HG03558 (cell line): ENCODE measurements around the gene MYO16.

Source experiments
- ATAC-seq: cut with Tn5 transposase; IDR thresholded peaks from one replicate; pipeline ENCODE4 v1.9.1; 2021; ENCODE audit warnings: moderate number of reproducible peaks; ENCODE audit not compliant: unreplicated experiment; ENCODE audit errors: extremely low read depth

The MYO16 gene

DNA sequence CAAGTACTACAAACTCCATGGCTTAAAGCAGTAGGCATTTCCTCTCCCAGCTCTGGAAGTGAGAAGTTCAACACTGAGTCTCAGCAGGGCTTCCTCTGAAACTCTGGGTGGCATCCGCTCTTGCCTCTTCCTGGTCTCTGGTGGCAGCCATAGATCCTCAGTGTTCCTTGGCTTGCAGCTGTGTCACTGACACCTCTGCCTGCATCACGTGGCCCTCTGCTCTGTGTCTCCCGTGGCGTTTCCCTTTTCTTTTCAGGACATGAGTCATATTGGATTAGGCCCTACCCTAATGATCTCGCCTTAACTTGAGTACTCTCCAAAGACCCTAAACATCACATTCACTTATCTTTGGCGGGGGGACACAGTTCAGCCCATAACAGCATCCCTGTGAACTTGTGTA is 466.7 kb downstream of the MYO16 start:
- ATAC-seq, result no peak

DNA sequence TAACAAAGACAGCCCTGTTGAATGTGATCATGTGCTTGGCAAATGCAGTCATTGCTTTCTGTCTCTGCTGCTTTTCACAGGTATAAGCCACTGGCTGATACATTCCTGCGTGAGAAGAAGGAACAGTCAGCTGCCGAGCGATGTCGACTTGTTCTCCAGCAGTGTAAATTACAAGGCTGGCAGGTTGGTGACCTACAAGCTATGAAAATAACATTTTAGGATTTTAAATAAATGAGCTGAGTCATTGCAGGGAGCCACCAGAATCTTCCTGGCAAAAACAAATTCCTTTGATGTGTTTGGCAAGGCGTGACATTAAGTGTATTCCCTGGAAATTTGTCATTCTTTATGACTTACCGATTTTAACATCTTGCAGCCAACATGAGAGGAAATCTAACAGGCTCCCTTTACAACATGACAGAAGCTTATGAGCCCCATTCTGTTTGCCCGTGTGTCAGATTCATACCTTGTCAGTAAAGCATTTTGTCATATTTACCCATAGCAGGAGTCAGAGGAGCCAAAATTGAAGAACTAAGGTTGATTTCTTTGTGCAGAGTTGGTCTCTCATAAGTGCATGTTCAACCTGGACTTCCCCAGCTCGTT is 471.4 kb downstream of the MYO16 start:
- ATAC-seq, result no peak

DNA sequence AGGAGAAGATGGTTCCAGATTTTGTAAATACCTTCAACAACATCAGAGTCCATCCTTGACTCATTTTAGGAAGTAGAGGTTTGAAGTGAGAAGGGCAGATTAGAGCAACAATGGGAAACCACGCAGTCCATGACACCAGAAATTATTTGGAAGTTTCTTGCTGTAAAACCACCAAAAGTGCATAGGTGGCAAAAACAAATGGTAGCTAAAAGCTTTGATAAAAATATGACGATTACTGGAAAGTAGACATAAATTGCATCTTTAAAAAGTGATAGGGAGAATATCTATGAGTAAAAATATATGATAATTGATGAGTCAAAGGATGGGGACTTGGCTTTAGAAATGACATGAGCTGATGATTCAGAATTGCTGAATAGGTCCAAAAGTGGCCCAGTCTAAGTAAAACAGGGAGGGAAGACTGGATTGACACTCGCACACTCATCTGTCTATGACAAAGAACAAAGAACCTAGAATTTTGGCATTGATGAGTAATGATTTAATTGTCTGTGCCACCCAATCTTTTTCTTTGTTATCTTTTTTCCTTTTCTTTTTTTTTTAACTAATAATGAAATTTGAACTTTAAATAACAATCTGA is 472.2 kb downstream of the MYO16 start:
- ATAC-seq, result no peak

DNA sequence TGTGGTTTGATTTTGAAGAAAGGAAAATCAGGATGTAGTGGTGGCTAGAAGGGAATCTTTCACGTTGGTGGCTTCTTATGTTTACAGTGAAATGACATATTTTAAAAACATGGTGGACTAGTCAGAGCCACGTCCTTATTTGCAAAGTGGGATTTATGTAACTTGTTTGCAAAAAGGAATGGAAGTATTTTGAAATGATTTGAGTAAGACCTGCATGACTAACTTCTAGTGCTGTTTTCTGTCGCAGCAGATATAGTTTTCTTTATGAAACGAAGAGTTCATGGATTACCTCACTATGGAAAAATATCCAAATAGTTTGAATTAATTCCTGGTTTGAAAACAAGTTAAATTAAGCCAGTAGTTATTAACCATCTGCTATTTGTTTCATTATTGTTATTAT is 476.5 kb downstream of the MYO16 start:
- ATAC-seq, result no peak

DNA sequence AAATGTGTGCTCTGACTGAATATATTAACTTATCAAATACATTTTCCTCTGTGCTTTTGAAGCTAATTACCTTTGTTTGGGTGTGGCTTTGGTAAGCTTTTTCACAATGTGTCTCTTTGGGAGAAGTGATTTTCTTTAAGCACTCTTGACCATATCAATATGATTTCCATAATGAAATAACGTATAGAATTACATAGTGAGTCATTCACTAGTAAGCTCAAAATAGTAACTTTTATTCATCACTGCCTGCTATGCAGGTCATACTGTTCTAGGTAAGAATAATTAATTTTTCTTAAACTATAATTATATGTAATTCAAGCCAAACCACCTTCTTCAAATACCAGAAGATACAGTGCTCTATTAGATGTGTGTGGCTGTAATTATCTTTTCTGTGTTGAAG is 480.7 kb downstream of the MYO16 start:
- ATAC-seq, result no peak

DNA sequence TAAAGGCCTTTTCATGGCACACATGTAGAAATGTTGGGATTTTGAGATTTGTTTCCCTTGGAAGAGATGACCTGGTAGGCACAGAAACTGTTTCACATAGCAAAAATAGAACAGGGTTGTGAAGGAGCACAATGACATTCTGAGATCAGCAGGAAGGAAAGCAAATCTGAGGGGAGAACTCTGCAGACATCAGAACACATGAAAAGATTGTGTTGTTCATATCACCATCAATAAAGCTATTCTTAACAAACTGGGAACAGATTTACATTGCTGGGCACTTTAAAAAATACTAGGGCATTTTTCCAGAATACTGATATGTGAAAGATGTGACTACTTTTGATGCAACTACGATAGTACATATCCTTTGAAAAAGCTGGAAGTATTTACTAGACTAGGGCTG is 481.7 kb downstream of the MYO16 start:
- no peak for ATAC-seq

DNA sequence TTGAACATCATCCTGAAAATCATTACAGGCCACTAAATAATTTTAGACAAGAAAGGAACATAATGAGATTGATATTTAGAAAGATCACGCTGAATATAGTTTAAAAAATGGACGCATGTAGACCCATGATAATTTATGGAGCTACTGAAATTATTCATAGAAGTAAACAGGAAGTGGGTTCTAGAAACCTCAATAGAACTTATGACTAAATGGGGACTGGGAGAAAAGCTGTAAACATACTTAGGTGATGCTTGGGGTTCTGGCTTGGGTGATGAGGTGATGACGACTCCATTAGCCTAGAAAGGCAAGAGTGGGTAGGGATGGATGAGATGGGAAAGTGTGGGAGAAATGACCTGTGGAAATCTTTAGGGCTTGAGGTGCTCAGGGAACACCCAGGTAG is 484.0 kb downstream of the MYO16 start:
- peak; percentile 78 for ATAC-seq

DNA sequence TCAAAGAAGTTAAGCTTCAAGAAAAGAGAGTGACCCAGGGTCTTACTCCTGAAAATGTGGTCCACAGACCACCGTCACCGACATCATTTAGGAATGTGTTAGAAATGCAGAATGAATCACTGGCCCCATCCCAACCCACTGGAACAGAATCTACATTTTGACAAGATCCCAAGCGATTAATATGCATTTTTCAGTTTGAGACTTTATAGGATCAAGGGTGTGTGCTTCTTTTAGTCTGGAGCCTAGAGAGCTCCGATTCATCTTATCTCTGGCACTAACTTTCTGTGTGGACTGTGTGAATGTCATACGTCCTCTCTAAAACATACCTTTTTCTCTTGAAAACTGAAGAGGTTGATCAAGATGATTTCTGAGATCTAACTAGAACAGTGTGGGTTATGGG is 484.8 kb downstream of the MYO16 start:
- ATAC-seq, result no peak

DNA sequence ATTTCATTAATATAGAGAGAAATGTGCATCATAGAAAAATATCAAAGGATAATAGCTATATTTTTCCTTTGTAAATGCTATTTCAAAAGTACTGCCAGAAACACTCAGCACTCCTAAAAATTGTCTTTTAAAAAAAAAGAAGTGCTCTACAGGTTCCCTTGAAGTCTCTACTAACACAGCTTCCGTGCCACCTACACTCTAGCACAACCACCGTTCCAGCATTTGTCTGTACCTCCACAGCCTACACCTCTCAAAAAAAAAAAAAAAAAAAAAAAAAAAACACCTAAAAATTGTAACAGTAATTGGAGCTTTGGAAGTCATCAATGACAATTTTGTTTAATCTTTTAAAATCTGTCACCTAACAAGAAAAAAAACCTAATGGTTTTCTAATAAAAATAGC is 485.6 kb downstream of the MYO16 start:
- ATAC-seq, result no peak

DNA sequence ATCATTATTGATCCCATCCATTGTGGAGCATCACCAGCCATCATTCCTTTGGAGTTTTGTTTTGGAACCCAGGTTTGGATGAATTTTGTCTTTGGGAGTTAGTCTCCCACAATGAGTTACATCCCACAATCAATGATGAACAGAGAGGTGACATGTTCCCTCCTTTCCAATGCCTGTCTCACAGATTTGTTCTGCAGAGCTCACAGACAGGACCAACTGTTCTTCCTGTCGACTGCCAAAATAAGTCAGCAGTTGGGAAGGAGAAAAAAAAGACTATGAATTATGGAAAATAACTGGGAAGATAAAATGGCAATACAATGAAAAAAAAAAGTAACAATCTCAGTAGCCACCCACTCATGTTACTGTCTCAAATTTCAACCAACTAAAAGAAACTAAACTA is 489.1 kb downstream of the MYO16 start:
- no peak for ATAC-seq

DNA sequence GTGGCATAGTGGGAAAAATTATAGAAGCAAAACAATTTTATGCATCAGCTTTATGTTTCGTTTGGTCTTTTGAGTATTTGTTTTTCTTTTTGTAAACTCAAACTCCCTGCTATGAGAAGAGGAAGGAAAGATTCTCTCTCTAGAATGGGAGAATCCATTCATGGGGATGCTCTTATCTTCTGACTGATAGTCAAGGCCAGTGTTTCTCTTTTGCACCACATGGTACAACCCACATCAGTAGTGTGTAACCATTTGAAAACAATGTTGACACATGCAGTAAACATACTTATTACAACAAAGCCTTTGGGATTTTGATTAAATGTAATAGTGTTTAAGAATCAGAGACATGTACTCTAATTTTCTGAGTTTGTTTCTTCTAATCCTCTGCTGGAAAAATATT is 490.5 kb downstream of the MYO16 start:
- ATAC-seq, result no peak

DNA sequence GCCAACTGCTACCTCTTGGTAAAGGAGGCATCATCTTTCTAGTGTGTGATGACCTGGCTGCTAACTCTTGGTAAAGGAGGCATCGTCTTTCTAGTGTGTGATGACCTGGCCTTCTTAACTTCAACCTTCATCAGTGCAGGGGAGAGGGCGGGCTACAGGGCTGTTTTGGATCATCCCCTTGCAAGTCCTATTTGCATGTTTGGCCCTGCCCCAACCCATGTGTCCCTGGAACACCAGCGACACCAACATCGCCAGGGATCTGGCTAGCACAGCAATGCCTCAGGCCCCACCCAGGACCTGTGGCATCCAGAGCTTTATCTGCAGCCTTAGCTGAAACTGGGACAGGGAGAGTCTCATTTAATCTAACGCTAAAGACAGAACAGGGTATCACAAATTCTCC is 492.4 kb downstream of the MYO16 start:
- ATAC-seq, result no peak

DNA sequence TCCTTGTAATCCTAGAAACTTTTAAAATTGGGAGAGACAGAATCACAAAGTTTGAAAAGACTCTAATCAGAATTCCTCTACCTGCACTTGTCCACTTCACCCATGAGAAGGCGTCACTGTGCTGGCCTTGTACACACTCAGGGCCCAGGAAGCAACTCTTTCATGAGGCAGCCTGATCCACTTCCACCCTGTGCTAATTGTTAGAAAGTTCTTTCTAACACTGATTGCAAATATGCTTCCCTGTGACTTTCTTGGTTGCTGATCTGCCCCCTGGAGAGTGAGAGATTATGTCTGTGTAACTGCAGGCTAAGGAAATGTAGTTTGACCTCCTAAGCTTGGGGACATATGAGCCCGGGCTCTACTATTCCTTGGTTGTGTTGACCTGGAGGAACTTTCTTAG is 494.6 kb downstream of the MYO16 start:
- no peak for ATAC-seq

DNA sequence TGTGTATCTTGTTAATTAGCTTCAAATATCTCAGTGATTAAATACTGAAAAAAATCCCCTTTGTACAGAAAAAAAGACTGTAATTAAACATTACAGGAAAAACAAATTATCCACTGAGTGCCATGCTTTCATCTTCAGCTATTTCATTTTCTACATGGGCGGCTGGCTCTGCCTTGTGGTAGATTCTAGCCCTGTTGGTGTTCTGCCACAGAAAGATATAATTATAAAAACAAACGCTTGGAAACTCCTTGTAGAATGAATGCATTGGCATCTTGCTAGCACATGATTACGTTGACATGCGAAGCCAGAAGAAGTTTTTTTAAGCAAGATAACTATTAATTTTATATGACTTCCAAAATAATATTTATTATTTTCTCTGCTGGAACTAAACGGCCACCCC is 496.8 kb downstream of the MYO16 start:
- no peak for ATAC-seq

DNA sequence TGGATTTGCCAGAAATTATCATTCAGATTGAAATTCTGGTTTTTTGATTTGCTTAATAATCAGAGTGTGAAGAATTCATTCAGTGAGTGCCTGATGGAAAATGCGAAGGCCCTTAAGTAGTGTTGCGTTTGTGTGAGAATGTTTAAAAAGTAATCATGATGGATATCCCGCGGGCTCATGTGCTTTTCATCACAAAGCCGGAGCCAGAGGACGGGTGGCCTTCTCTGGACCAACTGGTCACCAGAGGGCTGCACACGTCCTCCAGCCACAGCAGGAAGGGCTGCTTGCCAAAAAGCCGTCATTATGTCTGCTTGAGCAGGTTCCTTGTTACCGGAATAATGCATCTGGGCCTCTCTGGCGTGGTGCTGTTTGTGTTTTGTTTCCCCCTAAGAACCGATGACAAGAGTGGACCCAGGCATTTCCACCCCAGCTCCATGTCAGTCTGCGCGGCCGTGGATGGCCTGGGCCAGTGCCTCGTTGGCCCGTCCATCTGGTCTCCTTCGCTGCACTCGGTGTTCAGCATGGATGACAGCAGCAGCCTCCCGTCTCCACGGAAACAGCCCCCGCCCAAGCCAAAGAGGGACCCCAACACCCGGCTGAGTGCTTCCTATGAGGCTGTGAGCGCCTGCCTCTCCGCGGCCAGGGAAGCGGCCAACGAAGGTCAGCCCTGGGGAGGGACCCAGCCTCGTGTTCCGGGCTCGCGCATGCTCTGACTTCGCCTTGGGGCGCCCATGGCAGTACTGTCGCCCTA is 497.7 kb downstream of the MYO16 start:
- ATAC-seq, result no peak

DNA sequence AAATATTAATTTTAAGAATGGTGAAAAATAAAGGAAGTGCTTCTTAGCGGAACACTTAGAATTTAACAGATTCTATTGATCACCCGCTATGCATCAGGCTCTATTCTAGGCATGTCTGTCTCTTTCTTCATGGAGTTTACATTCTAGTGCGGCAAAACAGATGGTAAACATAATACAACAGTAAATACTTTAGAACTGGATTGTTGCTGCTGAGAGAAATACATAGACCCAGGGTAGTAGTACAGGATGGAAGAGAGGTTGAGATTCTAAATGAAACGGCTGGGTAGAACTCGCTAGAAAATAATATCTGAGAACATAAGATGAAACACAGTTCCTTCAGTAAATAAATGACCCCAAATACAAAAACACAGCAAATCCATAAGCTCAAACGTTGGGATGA is 498.7 kb downstream of the MYO16 start:
- ATAC-seq, result no peak

DNA sequence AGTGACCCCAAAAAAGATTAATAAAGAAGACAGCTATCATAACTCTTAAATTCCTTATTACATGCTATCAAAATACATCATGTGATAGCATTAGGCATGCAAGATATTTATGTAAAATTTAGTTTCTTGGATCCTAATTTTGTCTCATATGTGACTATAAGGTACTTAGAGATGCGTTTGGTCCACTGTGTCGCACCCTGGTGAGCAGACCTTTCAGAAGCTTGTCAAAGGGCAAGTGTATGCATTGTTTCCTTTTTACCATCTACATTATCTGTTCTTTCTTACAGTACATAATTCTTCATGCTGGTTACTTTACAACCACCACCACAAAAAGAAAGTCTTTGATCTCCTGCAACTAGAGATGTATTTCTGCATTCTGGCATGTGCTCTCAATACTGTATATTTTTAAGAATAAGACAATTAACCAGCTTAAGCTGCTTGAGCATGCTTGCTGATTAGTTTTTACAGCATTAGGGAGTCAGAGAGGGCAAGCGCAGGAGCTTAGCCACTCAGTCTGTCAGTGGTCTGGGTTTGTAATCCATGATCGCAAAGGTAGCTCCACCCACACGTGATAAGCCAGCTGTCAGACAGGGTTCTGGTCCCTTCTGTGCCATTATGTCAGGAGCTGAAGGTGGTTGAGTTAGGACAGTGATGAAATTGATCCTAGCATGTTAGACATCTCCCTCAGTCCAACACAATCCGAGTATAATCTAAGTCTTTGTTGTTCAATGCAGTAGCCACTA is 500.9 kb downstream of the MYO16 start:
- no peak for ATAC-seq

DNA sequence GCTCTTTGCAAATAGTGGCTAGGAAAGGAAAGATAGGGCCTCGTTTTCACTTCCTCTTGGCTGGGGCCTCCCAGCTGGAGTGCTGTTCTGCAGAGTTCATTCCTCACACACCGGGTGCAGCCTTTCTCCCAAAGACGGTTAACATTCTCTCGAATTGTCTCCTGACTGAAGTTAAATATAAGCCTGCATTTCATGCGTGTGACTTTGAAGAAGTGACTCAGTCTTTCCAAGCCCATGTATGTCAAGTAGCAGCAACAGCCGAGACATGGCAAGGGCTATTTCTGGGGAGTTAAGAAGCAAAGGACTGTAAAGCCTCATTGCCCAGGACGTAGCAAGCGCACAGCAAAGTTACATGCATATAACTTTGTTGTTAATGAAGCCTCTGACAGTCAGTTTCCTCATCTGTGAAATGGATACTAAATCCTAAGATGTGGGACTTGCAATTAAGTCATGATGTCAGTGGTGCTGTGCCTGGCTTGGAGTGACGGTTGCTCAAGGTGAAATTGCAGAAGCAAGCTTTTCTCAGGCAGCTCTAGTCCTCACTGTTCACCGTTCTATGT is 502.4 kb downstream of the MYO16 start:
- ATAC-seq, result peak; percentile 80

DNA sequence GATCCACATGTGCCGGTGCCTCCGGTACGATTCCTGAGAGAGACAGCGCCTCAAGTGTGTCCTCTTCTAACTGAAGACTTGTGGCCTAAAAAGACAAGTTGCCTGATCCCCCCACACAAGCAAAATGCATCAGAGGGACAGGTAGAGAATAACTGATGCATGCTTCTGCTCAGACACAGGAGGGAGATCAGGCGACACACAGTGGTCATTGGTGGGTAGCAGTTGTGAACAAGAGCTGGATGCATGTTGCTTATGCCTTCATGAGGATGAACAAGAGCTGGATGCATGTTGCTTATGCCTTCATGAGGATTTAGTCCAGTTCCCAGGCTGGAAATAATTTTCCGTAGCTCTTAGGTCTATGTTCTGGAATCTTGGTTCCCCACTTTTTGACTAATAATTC is 505.6 kb downstream of the MYO16 start:
- ATAC-seq, result no peak

DNA sequence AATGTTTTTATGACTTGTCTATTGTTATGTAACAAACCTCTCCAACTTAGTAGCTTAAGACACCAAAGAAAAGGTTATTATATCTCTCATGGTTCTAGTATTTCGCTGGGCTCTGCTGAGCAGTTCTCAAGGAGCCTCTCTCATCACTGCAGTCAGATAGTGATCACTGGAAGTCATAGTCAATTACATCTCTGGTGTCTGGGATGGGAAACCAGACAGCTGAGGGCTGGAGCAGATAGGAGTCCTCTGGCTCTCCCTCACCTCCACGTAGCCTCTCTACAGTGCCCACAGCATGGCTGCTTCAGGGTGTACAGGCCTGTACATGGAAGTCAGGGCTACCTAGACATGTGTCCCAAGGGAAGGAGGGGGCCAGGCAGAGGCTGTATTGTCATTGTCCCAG is 507.5 kb downstream of the MYO16 start:
- no peak for ATAC-seq

DNA sequence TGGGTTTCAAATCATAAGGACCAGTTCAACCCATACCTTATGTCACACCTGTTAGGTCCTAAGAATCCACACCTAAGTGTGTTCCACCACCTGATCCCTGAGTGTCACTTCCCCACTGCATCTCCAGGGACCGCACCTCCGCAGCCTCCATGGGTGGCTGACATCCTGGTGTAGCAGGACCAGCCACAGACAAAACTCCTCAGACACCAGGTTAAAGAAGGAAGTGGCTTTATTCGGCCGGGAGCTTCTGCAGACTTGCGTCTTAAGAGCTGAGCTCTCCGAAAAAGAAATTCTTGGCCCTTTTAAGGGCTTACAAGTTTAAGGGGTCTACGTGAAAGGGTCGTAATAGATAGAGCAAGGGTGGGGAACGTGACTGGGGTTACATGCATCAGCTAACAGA is 509.9 kb downstream of the MYO16 start:
- ATAC-seq, result no peak
